Activated naive CD4-positive, alpha-beta T cell treated with anti-CD3 and anti-CD28 coated beads for 36 hours (primary cell): Measurements from ENCODE around the gene PARD6B. TPM values are rescaled to one million over a fixed set of nuclear protein-coding genes. Genes with fewer than 3 reads are reported as not detected.
"Not testable (repeated sequence)": the region's sequence is repeated elsewhere in the genome, so short reads cannot be mapped to it uniquely, and the experiment has no call there.

Experiments used
- CTCF ChIA-PET: fragments of 350-600 bp; sonication (Branson Sonifier 250); formaldehyde crosslinking; loops from one replicate; lab custom pipeline; 2021; ENCODE audit warnings: antibody characterized with exemption; lab: Charles Lee
- DNase-seq: peaks from one replicate; pipeline ENCODE4 v3.0.0-alpha.2; 2020
- H3K27ac Mint-ChIP-seq: one replicate; pipeline ENCODE4 v1.8.0; 2021; ENCODE audit warnings: mild to moderate bottlenecking, mixed read lengths
- H3K27me3 Mint-ChIP-seq: one replicate; pipeline ENCODE4 v1.8.0; 2021; ENCODE audit warnings: low read depth, mixed read lengths
- H3K36me3 Mint-ChIP-seq: one replicate; pipeline ENCODE4 v1.8.0; 2021; ENCODE audit warnings: low read depth, mixed read lengths
- H3K4me1 Mint-ChIP-seq: one replicate; pipeline ENCODE4 v1.8.0; 2021; ENCODE audit warnings: low read depth, mixed read lengths
- H3K4me3 Mint-ChIP-seq: one replicate; pipeline ENCODE4 v1.8.0; 2021; ENCODE audit warnings: mild to moderate bottlenecking, moderate library complexity, mixed read lengths
- H3K9me3 Mint-ChIP-seq: one replicate; pipeline ENCODE4 v1.8.0; 2021; ENCODE audit warnings: mixed read lengths
- intact Hi-C: fragments of 100-400 bp; cut with micrococcal nuclease; formaldehyde crosslinking; loops from one replicate; pipeline ENCODE4 v1.15.1; 2023
- total RNA-seq, 2 experiments: library from RNA; stranded (reverse); gene quantifications; one replicate each; pipeline ENCODE4 v1.2.3, GENCODE V29; 2021

The PARD6B gene
- total RNA-seq, 2 experiments from 2014 or later: 3.3 to 3.9 TPM

DNA sequence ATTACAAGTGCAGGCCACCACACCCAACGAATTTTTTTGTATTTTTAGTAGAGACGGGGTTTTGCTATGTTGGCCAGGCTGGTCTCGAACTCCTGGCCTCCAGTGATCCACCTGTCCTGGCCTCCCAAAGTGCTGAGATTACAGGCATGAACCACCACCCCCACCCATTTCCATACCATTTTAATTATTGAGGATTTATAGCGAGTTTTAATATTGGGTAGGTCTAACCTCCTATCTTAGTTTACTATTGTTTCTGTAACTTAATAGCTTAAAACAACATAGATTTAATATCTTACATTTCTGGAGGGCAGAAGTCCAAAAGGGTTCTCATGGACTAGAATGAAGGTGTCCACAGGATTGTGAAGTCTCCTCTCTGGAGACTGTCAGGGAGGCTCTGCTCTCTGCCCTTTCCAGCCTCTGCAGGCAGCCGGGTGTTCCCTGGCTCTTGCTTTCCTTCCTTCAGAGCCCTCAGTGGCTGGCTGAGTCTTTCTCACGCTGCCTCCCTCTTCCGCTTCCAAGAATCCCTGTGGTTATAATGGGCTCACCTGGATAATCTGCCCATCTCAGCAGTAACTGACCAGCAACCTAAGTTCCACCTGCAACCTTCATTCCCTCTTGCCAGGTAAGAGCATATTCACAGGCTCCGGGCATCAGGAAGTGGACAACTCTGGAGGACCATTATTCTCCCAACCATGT, 44.9 kb downstream of the PARD6B start:
- no peak for DNase-seq
- Mint-ChIP-seq H3K36me3 (no peaks in the 10 kb centered on the region), H3K27ac (no peak overlapping the region), H3K27me3 (peaks cover 3% of the 10 kb centered on the region), H3K9me3 (no peaks in the 10 kb centered on the region), H3K4me3 (no peak overlapping the region), H3K4me1 (no peaks in the 10 kb centered on the region)
- CTCF ChIA-PET: interaction anchor here (0.6 kb wide), 1 partner anchor 211 kb away, joined by 3 read pairs; no protein-coding TSS in a partner anchor
- intact Hi-C loops: no loop called here

DNA sequence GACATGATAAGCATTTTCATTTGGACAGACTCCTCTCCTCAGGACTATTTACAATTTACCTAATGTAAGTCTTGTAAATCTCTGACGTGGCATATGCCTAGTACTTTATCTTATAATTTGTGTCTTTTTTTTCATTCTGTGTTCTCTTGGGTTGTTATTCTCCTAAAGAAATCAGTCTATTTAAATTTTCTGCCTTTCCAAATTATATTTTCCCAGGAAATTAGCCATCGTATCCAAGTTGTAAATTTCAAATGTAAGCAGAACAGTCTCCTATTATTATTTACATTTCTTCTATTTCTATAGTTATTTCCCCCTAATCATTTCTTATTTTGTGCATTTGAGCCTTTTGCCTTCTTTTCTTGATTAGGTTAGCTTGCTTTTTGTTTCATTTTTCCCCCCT, 46.0 kb downstream of the PARD6B start:
- H3K9me3 Mint-ChIP-seq: no peaks in the 10 kb centered on the region
- intact Hi-C loops: no loop called here
- DNase-seq: no peak
- H3K36me3 Mint-ChIP-seq: no peaks in the 10 kb centered on the region
- H3K27ac Mint-ChIP-seq: no peak overlapping the region
- H3K4me1 Mint-ChIP-seq: no peaks in the 10 kb centered on the region
- CTCF ChIA-PET: interaction anchor here (0.6 kb wide), 1 partner anchor 210 kb away, joined by 3 read pairs; no protein-coding TSS in a partner anchor
- peaks cover 3% of the 10 kb centered on the region for H3K27me3 Mint-ChIP-seq
- H3K4me3 Mint-ChIP-seq: no peak overlapping the region

DNA sequence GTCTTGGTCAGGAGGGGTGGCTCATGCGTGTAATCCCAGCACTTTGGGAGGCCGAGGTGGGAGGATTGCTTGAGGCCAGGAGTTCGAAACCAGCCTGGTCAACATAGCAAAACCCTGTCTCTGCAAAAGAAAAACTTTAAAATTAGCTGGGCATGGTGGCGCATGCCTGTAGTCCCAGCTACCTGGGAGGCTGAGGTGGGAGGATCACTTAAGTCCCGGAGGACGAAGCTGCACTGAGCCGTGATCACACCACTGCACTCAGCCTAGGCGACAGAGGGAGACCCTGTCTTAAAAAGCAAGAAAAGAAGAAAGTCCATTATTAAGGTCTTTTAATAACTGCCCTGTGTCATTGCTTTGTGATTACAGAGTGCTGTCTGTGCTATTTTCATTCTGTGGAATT, 47.6 kb downstream of the PARD6B start:
- H3K36me3 Mint-ChIP-seq, DNase-seq, intact Hi-C loops, H3K27ac Mint-ChIP-seq, H3K9me3 Mint-ChIP-seq, H3K4me3 Mint-ChIP-seq, H3K27me3 Mint-ChIP-seq, H3K4me1 Mint-ChIP-seq: not testable (repeated sequence)
- CTCF ChIA-PET: interaction anchor here (0.6 to 2.0 kb wide), 6 partner anchors 12 to 554 kb away, joined by 3 to 10 read pairs (median 3); partner anchors contain the start of gene BCAS4

DNA sequence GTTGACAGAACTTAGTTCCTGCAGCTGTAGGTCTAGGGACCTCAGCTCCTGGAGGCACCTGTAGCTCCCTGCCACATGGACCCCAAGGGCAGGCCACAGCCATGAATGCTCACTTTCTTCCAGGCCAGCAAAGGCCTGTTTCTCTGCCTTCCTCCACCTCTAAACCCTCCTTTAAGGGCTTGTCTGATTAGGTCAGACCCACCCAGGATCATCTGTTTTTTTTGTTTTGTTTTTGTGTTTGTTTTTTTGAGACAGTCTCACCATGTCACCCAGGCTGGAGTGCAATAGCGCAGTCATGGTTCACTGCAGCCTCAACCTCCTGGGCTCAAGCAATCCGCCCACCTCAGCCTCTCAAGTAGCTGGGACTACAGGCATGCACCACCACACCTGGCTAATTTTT, 52.0 kb downstream of the PARD6B start:
- CTCF ChIA-PET: interaction anchor here (0.6 kb wide), 1 partner anchor 8 kb away, joined by 3 read pairs; no protein-coding TSS in a partner anchor

DNA sequence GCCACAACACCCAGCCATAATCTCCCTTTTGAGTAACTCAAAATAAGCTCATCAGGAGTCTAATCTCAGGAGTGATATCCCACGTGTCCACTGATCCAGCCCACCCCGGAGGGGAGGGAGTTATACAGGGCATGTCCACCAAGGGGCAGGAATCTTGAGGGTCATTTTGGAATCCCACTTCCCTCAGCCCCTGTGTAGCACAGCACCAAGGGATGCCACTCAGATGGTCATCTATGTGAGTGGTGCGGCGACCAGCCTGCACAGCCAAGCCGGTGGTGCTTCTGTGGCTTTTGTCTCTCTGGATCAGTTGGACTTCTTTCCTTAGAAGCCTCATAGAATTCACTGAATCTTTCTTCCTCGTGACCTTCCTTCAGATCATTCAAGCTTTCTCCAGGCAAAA, 52.5 kb downstream of the PARD6B start:
- intact Hi-C loops: no loop called here

More for the DNA sequence above, 52.0 kb downstream of the PARD6B start:
- H3K9me3 Mint-ChIP-seq: no peaks in the 10 kb centered on the region
- DNase-seq: no peak
- H3K4me3 Mint-ChIP-seq: no peak overlapping the region
- H3K36me3 Mint-ChIP-seq: no peaks in the 10 kb centered on the region
- no peaks in the 10 kb centered on the region for H3K4me1 Mint-ChIP-seq
- peaks cover 3% of the 10 kb centered on the region for H3K27me3 Mint-ChIP-seq
- intact Hi-C loops: no loop called here
- no peak overlapping the region for H3K27ac Mint-ChIP-seq

DNA sequence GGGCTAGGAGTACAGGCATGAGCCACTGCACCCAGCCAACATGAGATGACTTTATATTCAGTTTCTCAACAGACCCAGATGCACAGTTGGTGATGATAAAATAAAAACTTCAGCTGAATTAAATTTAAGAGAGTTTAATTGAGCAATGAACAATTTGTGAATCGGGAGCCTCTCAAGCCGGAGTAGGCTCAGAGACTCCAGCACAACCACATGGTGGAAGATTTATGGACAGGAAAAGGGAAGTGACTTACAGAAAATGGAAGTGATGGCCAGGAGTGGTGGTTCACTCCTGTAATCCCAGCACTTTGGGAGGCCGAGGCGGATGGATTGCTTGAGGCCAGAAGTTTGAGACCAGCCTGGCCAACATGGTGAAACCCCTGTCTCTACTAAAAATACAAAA, 53.1 kb downstream of the PARD6B start:
- Mint-ChIP-seq H3K36me3 (no peaks in the 10 kb centered on the region), H3K27me3 (peaks cover under 1% of the 10 kb centered on the region), H3K4me3 (no peak overlapping the region), H3K4me1 (no peaks in the 10 kb centered on the region), H3K9me3 (no peaks in the 10 kb centered on the region), H3K27ac (no peak overlapping the region)
- intact Hi-C loops: no loop called here
- DNase-seq: no peak
- CTCF ChIA-PET: interaction anchor here (1.0 to 1.8 kb wide), 3 partner anchors 10 to 145 kb away, joined by 3 to 5 read pairs (median 4); no protein-coding TSS in a partner anchor

More for the DNA sequence above, 52.5 kb downstream of the PARD6B start:
- Mint-ChIP-seq H3K4me3 (no peak overlapping the region), H3K27ac (no peak overlapping the region), H3K27me3 (peaks cover 3% of the 10 kb centered on the region), H3K9me3 (no peaks in the 10 kb centered on the region), H3K36me3 (no peaks in the 10 kb centered on the region), H3K4me1 (no peaks in the 10 kb centered on the region)
- CTCF ChIA-PET: interaction anchor here (0.6 to 1.3 kb wide), 2 partner anchors 7 to 145 kb away, joined by 3 to 5 read pairs; no protein-coding TSS in a partner anchor
- DNase-seq: no peak

DNA sequence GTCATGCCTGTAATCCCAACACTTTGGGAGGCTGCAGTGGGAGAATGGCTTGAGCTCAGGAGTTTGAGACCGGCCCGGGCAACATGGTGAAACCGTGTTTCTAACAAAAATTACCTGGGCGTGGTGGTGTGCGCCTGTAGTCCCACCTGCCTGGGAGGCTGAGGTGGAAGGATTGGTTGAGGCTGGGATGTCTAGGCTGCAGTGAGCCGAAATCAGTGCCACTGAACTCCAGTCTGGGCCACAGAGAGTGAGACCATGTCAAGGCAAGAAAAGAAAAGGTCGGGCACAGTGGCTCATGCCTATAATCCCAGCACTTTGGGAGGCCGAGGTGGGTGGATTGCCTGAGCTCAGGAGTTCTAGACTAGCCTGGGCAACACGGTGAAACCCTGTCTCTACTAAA, 55.3 kb downstream of the PARD6B start:
- Mint-ChIP-seq H3K27ac (no peak overlapping the region), H3K27me3 (no peaks in the 10 kb centered on the region), H3K4me3 (no peak overlapping the region), H3K4me1 (peaks cover 5% of the 10 kb centered on the region), H3K9me3 (no peaks in the 10 kb centered on the region), H3K36me3 (no peaks in the 10 kb centered on the region)
- DNase-seq: no peak
- intact Hi-C loops: no loop called here
- CTCF ChIA-PET: no interaction called here

DNA sequence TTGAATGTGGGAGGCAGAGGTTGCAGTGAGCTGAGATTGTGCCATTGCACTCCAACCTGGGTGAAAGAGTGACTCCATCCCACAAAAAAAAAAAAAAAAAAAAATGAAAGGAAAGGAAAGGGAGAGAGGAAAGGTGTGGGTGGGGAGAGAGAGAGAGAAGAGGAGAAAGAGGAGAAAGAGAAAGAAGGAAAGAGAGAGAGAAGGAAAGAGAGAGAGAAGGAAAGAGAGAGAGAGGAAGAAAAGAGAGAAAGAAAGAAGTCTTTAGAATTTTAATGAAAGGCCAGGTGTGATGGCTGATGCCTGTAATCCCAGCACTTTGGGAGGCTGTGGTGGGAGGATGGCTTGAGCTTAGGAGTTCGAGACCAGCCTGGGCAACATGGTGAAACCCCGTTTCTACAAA, 55.8 kb downstream of the PARD6B start:
- CTCF ChIA-PET: no interaction called here
- H3K27me3 Mint-ChIP-seq: no peaks in the 10 kb centered on the region
- H3K27ac Mint-ChIP-seq: no peak overlapping the region
- no peak overlapping the region for H3K4me3 Mint-ChIP-seq
- intact Hi-C loops: no loop called here
- H3K9me3 Mint-ChIP-seq: no peaks in the 10 kb centered on the region
- peaks cover 5% of the 10 kb centered on the region for H3K4me1 Mint-ChIP-seq
- DNase-seq: no peak
- no peaks in the 10 kb centered on the region for H3K36me3 Mint-ChIP-seq

DNA sequence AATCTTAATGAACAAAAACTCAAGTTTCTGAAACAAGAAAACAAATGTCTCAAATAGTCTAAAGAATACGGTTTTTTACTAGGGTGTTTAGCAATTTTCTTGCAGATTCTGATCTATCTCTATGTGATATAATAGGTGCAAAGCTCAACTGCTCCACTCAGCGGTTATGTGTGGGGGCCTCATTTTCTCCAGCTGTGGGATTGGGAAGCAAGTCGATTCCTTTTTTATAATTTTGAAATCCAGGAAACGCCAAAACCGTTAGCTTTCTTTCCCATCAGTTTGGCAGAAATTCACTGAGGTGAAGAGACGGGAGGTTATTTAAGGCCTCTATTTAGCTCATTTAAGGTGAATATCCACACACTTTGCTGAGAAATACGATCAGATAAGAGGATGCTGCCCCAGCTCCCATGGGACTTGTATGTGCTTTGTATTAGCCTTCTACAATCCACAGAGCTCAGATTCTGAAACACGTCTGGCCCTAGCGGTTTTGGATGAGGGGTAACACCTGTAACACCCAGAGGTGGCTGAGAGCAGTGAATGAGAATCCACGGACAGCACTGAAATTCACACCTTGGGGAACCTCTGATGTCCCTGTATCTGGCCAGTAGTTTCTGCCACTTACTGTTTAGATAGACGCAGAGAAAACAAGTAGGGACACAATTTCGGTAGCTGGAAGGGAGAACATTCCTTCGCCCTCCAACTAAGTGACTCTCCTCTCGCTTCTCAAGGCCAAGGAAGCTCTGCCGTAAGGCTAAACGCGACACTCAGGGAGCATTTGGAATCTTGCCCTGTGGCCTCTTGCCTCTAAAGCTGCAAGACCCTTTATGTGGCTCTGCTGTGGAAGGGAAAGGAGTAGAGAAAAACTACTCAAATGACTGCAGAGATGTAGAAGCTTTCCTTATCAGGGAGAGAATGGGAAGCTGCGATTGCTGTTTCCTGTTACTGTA, 56.9 kb downstream of the PARD6B start:
- H3K27me3 Mint-ChIP-seq: no peaks in the 10 kb centered on the region
- peaks cover 5% of the 10 kb centered on the region for H3K4me1 Mint-ChIP-seq
- no peak for DNase-seq
- no peaks in the 10 kb centered on the region for H3K9me3 Mint-ChIP-seq
- CTCF ChIA-PET: interaction anchor here (0.9 to 1.6 kb wide), 4 partner anchors 15 to 141 kb away, joined by 4 to 10 read pairs (median 4); no protein-coding TSS in a partner anchor
- intact Hi-C loops: no loop called here
- no peak overlapping the region for H3K27ac Mint-ChIP-seq
- no peaks in the 10 kb centered on the region for H3K36me3 Mint-ChIP-seq
- H3K4me3 Mint-ChIP-seq: no peak overlapping the region

DNA sequence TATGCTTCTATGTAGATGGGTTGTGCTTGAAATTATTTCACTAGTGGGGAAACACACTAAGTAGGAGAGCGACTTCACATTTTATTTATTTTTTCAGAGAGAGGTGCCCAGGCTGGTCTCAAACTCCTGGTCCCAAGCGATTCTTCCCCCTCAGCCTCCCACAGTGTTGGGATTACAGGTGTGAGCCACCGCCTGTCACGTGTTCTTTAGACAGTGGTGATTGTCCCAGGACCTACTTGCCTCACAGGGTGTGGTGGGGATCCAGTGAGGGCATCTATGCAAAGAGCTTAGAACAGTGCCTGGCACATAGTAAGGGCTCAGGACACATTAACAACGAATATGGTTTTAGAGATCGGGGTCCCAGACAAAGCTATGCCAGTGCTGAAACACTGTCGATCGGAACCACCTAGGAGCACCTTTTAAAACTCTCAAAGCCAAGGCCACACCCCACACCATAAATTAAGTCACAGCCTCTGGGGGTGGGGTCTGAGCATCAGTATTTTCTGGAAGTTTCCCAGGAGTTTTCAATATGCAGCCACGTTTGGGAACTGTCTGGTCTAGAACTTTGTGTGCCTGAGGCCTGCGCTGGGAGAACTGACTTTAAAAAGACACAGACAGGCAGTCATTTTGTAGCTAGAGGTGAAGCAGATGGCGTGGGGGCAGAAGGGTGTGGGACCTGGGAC, 58.7 kb downstream of the PARD6B start:
- CTCF ChIA-PET: interaction anchor here (0.7 to 2.2 kb wide), 15 partner anchors 10 to 806 kb away, joined by 3 to 20 read pairs (median 4); partner anchors contain the start of gene MOCS3
- intact Hi-C loops: loop anchor here (5.0 kb wide), 1 partner anchor 432 kb away; no protein-coding TSS in a partner anchor
- no peaks in the 10 kb centered on the region for H3K27me3 Mint-ChIP-seq
- no peaks in the 10 kb centered on the region for H3K36me3 Mint-ChIP-seq
- H3K9me3 Mint-ChIP-seq: no peaks in the 10 kb centered on the region
- no peak overlapping the region for H3K4me3 Mint-ChIP-seq
- H3K4me1 Mint-ChIP-seq: peaks cover 9% of the 10 kb centered on the region
- peak overlapping the region; percentile 40 for H3K27ac Mint-ChIP-seq
- DNase-seq: no peak

DNA sequence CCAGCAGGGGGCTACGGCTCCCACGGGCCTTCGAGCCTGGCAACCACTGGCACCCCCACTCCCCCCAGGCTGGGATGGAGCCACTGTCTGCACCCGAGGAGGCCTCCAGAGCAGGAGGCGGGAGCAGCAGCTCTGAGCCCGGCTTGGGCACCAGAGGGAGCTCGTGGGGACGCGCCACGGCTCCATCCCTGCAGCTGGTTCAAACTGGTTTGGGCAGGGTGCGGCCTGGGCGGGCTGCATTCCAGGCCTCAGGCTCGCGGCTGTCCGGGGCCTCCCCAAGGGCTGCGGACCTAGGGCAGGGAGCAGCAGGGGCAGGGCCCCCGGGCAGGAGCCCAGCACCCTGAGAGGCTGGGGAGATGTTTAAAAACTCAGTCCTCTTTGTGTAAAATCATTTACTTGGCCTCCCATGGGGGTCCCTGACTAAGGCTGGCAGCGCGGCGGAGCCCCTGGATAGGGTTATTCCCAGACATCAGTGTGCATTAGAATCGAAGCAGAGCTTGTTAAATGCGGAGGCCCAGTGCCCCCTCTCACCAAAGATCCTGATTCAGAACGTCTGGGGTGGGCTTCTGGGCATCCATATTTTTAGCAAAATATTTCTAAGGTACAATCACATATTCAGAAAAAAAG, 59.4 kb downstream of the PARD6B start:
- peaks cover 11% of the 10 kb centered on the region for H3K4me1 Mint-ChIP-seq
- peak overlapping the region; percentile 40 for H3K27ac Mint-ChIP-seq
- peak; percentile 89 for DNase-seq
- no peaks in the 10 kb centered on the region for H3K27me3 Mint-ChIP-seq
- no peaks in the 10 kb centered on the region for H3K36me3 Mint-ChIP-seq
- peak overlapping the region; percentile 21 for H3K4me3 Mint-ChIP-seq
- CTCF ChIA-PET: interaction anchor here (0.5 to 2.2 kb wide), 21 partner anchors 7 to 805 kb away, joined by 3 to 20 read pairs (median 4); partner anchors contain the start of gene DPM1
- H3K9me3 Mint-ChIP-seq: no peaks in the 10 kb centered on the region
- intact Hi-C loops: loop anchor here (5.0 kb wide), 1 partner anchor 432 kb away; no protein-coding TSS in a partner anchor
